IMR-90 (cell line): ENCODE measurements around the gene RBMS3. TPM values are rescaled to one million over a fixed set of nuclear protein-coding genes. Genes with fewer than 3 reads are reported as not detected.

Experiments
- ATAC-seq: fragments of 200-7000 bp; cut with Tn5 transposase; 2 replicates; pipeline ENCODE4 v1.9.1; 2020; ENCODE audit warnings: low read depth, mild to moderate bottlenecking, moderate library complexity
- BruUV-seq: library from RNA; stranded (reverse); fragments of 400-500 nt; replicated peaks from 2 replicates; lab custom pipeline; 2021; lab: Mats Ljungman, UMichigan
- CTCF ChIA-PET: fragments of 300-600 bp; formaldehyde crosslinking; extraction: SDS; loops from one replicate; lab custom pipeline; 2021; ENCODE audit warnings: antibody characterized with exemption; lab: Yijun Ruan, JAX
- POLR2A ChIA-PET: fragments of 300-600 bp; sonication (Branson Sonifier 250); formaldehyde crosslinking; loops from one replicate; lab custom pipeline; 2022; ENCODE audit warnings: antibody characterized with exemption; ENCODE audit not compliant: unreplicated experiment; lab: Charles Lee
- DNase-seq: peaks from one replicate; pipeline ENCODE4 v3.0.0; 2013
- H2AFZ ChIP-seq: replicated peaks from 2 replicates; pipeline ENCODE3; 2013; ENCODE audit warnings: low read length, mild to moderate bottlenecking; ENCODE audit not compliant: poor library complexity
- H2AK5ac ChIP-seq: 2 replicates; pipeline ENCODE4 v1.6.1; 2013; ENCODE audit warnings: low read depth, low read length, inconsistent platforms
- H2AK9ac ChIP-seq: replicated peaks from 2 replicates; pipeline ENCODE3; 2013; ENCODE audit warnings: mild to moderate bottlenecking, low read depth, low read length, moderate library complexity; ENCODE audit not compliant: poor library complexity
- H2BK120ac ChIP-seq: 2 replicates; pipeline ENCODE4 v1.6.1; 2013; ENCODE audit warnings: low read depth, low read length, inconsistent platforms
- H2BK15ac ChIP-seq: 3 replicates; pipeline ENCODE4 v1.6.1; 2013; ENCODE audit warnings: low read depth, low read length, inconsistent platforms
- H2BK20ac ChIP-seq: 2 replicates; pipeline ENCODE4 v1.6.1; 2013; ENCODE audit warnings: low read depth, mild to moderate bottlenecking, inconsistent platforms, low read length, moderate library complexity
- H2BK5ac ChIP-seq: 2 replicates; pipeline ENCODE4 v1.6.1; 2013; ENCODE audit warnings: mild to moderate bottlenecking, low read depth, low read length, inconsistent platforms; ENCODE audit not compliant: poor library complexity, severe bottlenecking
- H3K14ac ChIP-seq: replicated peaks from 2 replicates; pipeline ENCODE4 v1.6.1; 2013; ENCODE audit warnings: low read depth, low read length, inconsistent platforms
- H3K18ac ChIP-seq: 2 replicates; pipeline ENCODE4 v1.6.1; 2013; ENCODE audit warnings: low read depth, low read length, control low read depth
- H3K23ac ChIP-seq: 2 replicates; pipeline ENCODE4 v1.6.1; 2013; ENCODE audit warnings: low read depth, low read length, inconsistent platforms
- H3K27ac ChIP-seq: 2 replicates; pipeline ENCODE4 v1.5.1; 2013; ENCODE audit warnings: mild to moderate bottlenecking, control low read depth, low read length; ENCODE audit not compliant: insufficient read depth
- H3K27me3 ChIP-seq: 2 replicates; pipeline ENCODE4 v1.6.1; 2013; ENCODE audit warnings: low read length; ENCODE audit not compliant: control insufficient read depth, insufficient read depth
- H3K36me3 ChIP-seq: 2 replicates; pipeline ENCODE4 v1.6.1; 2013; ENCODE audit warnings: low read length, mixed read lengths; ENCODE audit not compliant: control insufficient read depth, insufficient read depth
- H3K4ac ChIP-seq: 2 replicates; pipeline ENCODE4 v1.6.1; 2013; ENCODE audit warnings: low read depth, low read length, inconsistent platforms
- H3K4me1 ChIP-seq: 2 replicates; pipeline ENCODE4 v1.6.1; 2013; ENCODE audit warnings: low read length, mixed read lengths; ENCODE audit not compliant: control insufficient read depth, insufficient read depth
- H3K4me2 ChIP-seq: 2 replicates; pipeline ENCODE4 v1.6.1; 2013; ENCODE audit warnings: low read depth, mild to moderate bottlenecking, control low read depth, low read length, moderate library complexity
- H3K4me3 ChIP-seq: 2 replicates; pipeline ENCODE4 v1.5.1; 2013; ENCODE audit warnings: low read depth, mild to moderate bottlenecking, control low read depth, low read length, moderate library complexity; ENCODE audit not compliant: insufficient read depth
- H3K56ac ChIP-seq: 2 replicates; pipeline ENCODE4 v1.6.1; 2013; ENCODE audit warnings: low read length, inconsistent platforms; ENCODE audit not compliant: insufficient read depth; ENCODE audit errors: extremely low read depth
- H3K79me1 ChIP-seq, 2 experiments: 2 replicates each; pipeline ENCODE4 v1.6.1; 2013; ENCODE audit warnings: low read length in 2 of 2, inconsistent platforms in 1 of 2, low read depth in 1 of 2
- H3K9ac ChIP-seq: 2 replicates; pipeline ENCODE4 v1.6.1; 2013; ENCODE audit warnings: low read depth, low read length, control low read depth
- H3K9me1 ChIP-seq: 2 replicates; pipeline ENCODE4 v1.6.1; 2013; ENCODE audit warnings: low read length, inconsistent platforms; ENCODE audit not compliant: insufficient read depth
- H3K9me3 ChIP-seq: 2 replicates; pipeline ENCODE4 v1.6.1; 2013; ENCODE audit warnings: low read length; ENCODE audit not compliant: control insufficient read depth, insufficient read depth
- H4K20me1 ChIP-seq: 2 replicates; pipeline ENCODE4 v1.6.1; 2013; ENCODE audit warnings: low read length, inconsistent platforms; ENCODE audit not compliant: insufficient read depth
- H4K5ac ChIP-seq: 2 replicates; pipeline ENCODE4 v1.6.1; 2013; ENCODE audit warnings: mild to moderate bottlenecking, low read depth, low read length, control low read depth
- H4K8ac ChIP-seq, 2 experiments: 2 replicates each; pipeline ENCODE4 v1.6.1; 2013; ENCODE audit warnings: low read depth in 2 of 2, low read length in 2 of 2, control low read depth in 1 of 2, inconsistent platforms in 1 of 2
- H4K91ac ChIP-seq: 2 replicates; pipeline ENCODE4 v1.6.1; 2013; ENCODE audit warnings: low read depth, low read length, inconsistent platforms; ENCODE audit not compliant: insufficient read depth
- CEBPB ChIP-seq: IDR thresholded peaks from 2 replicates; pipeline ENCODE4 v1.6.1; 2012; ENCODE audit warnings: low read depth, low read length, improper control_type of control experiment
- MAZ ChIP-seq: IDR thresholded peaks from 2 replicates; pipeline ENCODE4 v1.6.1; 2012; ENCODE audit warnings: low read depth, mild to moderate bottlenecking, low read length, improper control_type of control experiment, moderate library complexity, borderline replicate concordance
- MXI1 ChIP-seq: IDR thresholded peaks from 2 replicates; pipeline ENCODE4 v1.6.1; 2012; ENCODE audit warnings: low read depth, mild to moderate bottlenecking, low read length, moderate library complexity, borderline replicate concordance
- NFE2L2 ChIP-seq: fragments of 150-350 bp; IDR thresholded peaks from 2 replicates; pipeline ENCODE4 v1.6.1; 2016; ENCODE audit warnings: low read depth, mild to moderate bottlenecking, low read length
- RAD21 ChIP-seq: IDR thresholded peaks from 2 replicates; pipeline ENCODE4 v1.6.1; 2012; ENCODE audit warnings: low read length, improper control_type of control experiment
- RFX5 ChIP-seq: IDR thresholded peaks from 2 replicates; pipeline ENCODE4 v1.8.0; 2012; ENCODE audit warnings: low read depth, mild to moderate bottlenecking, low read length, moderate library complexity
- whole genome bisulfite sequencing, 2 experiments: methylation state at CpG; one replicate each; pipeline versions ENCODE4 v1.1.5 to v1.1.7; 2013; ENCODE audit warnings: missing lambda C conversion rate in 2 of 2; ENCODE audit not compliant: insufficient read length in 1 of 2; ENCODE audit errors: extremely low coverage in 2 of 2; 5-methylcytosine and 5-hydroxymethylcytosine counted together
- dilution Hi-C: fragments of 300-500 bp; cut with HindIII; formaldehyde crosslinking; loops from one replicate; pipeline ENCODE4 v1.14.3; 2018; ENCODE audit warnings: low sequenced_read_pairs; ENCODE audit not compliant: unreplicated experiment
- in situ Hi-C: fragments of 300-500 bp; cut with MboI; formaldehyde crosslinking; loops from 3 replicates; pipeline ENCODE4 v1.14.3; 2019; ENCODE audit warnings: low sequenced_read_pairs, inconsistent platforms, mixed read lengths
- intact Hi-C: fragments of 100-400 bp; cut with micrococcal nuclease; formaldehyde crosslinking; loops from 2 replicates; pipeline ENCODE4 v1.10.0; 2022
- polyA plus RNA-seq, 3 experiments: library from polyadenylated mRNA; depleted of rRNA; stranded (reverse); fragments of >200 nt; gene quantifications; 2 replicates each; pipeline ENCODE4 v1.2.3, GENCODE V29; 2012; ENCODE audit warnings: low replicate concordance in 1 of 3
- total RNA-seq: library from RNA; depleted of rRNA; stranded (reverse); fragments of >200 nt; gene quantifications from 2 replicates; pipeline ENCODE4 v1.2.3, GENCODE V29; 2012

The RBMS3 gene
- total and polyA plus RNA-seq, 2 of the 4 experiments (the other 2 are of a cell fraction): 15.2 to 127 TPM

- DNase-seq (peak; percentile 70), ATAC-seq (peak; percentile 57; the same call in 1 of the 2 replicates)
- 90% methylated on average over 2 of the region's 5 CpGs; no CpG with 5 or more reads in 1 of the 2 experiments for WGBS, 2 experiments
- Histone ChIP-seq H4K91ac (no peak overlapping the region), H3K9ac (no peak overlapping the region), H3K4me1 (peaks cover 4% of the 10 kb centered on the region; the same call in 1 of the 2 replicates), H3K56ac (no peak overlapping the region), H3K14ac (0 out of 2 replicates have a peak overlapping the region, but pooled peaks have one; percentile 24), H2BK5ac (no peak overlapping the region), H4K5ac (peak overlapping the region; percentile 17; the same call in 1 of the 2 replicates), H3K79me1 (peaks cover 6 to 13% of the 10 kb centered on the region in 2 experiments), H2AK5ac (no peak overlapping the region), H3K4me3 (no peak overlapping the region), H3K23ac (no peak overlapping the region), H4K20me1 (no peaks in the 10 kb centered on the region), H3K27ac (no peak overlapping the region), H2BK15ac (no peak overlapping the region), H3K4me2 (no peak overlapping the region; the same call in 1 of the 2 replicates), H3K9me1 (peaks cover 3% of the 10 kb centered on the region; the same call in 1 of the 2 replicates), H3K9me3 (no peaks in the 10 kb centered on the region), H2AFZ (no peak overlapping the region), H3K27me3 (no peaks in the 10 kb centered on the region), H2AK9ac (no peak overlapping the region), H3K4ac (peak overlapping the region; percentile 16; the same call in 1 of the 2 replicates), H3K36me3 (no peaks in the 10 kb centered on the region), H3K18ac (no peak overlapping the region; the same call in 1 of the 2 replicates), H2BK20ac (0 out of 2 replicates have a peak overlapping the region, but pooled peaks have one; percentile 28), H2BK120ac (no peak overlapping the region; the same call in 1 of the 2 replicates), H4K8ac (no peak overlapping the region)
- CTCF ChIA-PET: no interaction called here
- intact Hi-C loops (loop anchor here (2.0 kb wide), 1 partner anchor 40 kb away; no protein-coding TSS in a partner anchor), dilution Hi-C loops (no loop called here), in situ Hi-C loops (no loop called here)
- no peak for TF ChIP-seq NFE2L2
- TF ChIP-seq RFX5: no peak
- TF ChIP-seq MAZ: no peak
- TF ChIP-seq CEBPB: no peak
- TF ChIP-seq MXI1: no peak
- TF ChIP-seq RAD21: no peak
- no TSS peak for BruUV-seq
- POLR2A ChIA-PET: no interaction called here
These were observed 361.6 kb downstream of the RBMS3 start for GRCh38 chr3:29642393-29643033.
